GM19328 (cell line): ENCODE data around the gene TCEANC2.
"Not testable (repeated sequence)": the region's sequence is repeated elsewhere in the genome, so short reads cannot be mapped to it uniquely, and the experiment has no call there.

Experiments
- ATAC-seq: cut with Tn5 transposase; IDR thresholded peaks from one replicate; pipeline ENCODE4 v1.9.1; 2021; ENCODE audit warnings: mild to moderate bottlenecking, moderate library complexity; ENCODE audit not compliant: unreplicated experiment

Gene TCEANC2

DNA sequence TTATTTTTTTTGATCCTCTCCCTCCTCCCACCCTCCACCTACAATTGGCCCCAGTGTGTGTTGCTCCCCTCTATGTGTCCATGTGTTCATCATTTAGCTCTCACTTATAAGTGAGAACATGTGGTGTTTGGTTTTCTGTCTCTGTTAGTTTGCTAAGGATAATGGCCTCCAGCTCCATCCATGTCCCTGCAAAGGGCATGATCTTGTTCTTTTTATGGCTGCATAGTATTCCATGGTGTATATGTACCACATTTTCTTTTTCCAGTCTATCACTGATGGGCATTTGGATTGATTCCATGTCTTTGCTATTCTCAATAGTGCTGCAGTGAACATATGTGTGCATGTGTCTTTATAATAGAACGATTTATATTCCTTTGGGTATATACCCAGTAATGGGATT lies 28.6 kb upstream of the TCEANC2 start:
- ATAC-seq, result not testable (repeated sequence)

DNA sequence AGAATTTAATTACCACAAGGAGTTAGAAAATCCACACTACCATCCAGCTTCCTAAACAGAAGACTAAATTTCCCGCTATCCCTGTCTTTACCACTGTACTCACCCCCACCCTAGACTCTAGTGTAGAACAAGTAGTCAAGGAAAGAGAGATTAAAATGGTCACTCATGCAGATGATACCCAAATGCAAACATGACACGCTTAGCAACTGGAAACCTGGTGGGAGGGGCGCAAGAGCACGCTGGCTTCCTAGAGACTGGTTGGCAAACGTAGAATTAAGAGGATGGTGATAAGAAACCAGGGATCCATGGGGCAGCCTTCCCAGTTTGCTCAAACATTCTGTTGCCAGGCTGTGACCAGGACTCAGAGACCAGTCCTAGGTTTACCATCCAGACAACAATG lies 25.6 kb upstream of the TCEANC2 start:
- no peak for ATAC-seq

DNA sequence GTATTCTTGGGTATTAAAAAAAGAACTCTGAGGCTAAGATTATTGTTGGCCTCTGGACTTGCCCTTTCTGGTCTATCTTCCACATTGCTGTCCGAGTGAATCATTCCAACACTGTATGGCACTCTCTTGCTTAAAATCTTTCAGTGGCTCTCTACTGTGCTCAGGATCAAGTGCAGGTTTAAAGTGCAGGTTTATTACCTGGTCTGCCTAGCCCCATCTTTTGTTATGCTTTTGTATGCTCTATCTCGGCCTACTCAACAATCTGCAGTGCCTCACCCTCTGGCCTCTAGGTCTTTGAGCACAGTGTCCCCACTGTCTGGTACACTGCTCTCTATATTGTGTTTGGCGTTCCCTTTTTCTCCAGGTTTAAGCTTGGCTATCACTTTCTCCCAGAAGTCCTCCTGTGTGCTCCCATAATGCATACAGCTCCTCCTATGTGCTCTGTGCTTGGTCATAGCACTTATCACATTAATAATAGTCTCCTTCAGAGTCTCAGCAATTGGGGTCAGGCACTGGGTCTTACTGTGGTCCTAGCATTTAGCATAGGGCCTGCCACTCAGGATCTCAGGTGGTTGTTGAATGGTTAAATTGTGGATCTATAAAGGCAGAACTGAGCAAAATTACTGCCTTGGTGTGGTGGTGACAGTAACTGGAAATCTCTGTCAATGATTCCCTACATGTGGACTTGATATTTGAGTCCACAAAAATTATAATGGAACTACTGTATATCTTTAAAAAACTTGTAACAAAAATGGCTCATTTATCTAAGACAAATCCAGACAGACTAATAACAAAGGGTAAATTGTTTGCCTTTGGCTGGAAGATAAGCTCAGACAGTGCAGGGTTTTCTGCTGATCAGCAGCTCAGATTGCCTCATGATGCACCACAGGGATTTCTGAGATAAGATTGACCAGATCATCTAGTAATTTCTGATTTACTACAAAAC lies 24.8 kb upstream of the TCEANC2 start:
- ATAC-seq, result no peak

- ATAC-seq, result no peak
Observed at GRCh38 chr1:54037476-54037875, 15.9 kb upstream of the TCEANC2 start.

- no peak for ATAC-seq
Observed at GRCh38 chr1:54041806-54042205, 11.6 kb upstream of the TCEANC2 start.

DNA sequence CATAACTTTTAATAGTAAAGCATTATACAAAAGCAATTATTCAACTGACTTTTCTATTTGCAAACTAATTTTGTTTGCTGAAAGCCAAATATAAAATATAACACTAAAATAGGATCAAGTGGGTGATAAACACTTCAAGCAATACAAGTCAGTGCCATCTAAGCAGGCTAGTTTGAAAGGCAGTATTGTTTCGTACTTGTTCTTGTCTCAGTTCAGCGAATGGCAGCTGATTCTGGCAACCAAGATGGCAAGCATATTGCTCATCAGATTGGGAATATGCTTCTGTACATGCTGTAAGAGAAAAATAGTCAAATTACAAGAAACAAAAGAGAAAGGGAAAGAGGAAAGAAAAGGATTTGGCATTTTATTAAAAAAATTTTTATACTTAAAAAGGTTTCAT lies 7.9 kb upstream of the TCEANC2 start:
- no peak for ATAC-seq

DNA sequence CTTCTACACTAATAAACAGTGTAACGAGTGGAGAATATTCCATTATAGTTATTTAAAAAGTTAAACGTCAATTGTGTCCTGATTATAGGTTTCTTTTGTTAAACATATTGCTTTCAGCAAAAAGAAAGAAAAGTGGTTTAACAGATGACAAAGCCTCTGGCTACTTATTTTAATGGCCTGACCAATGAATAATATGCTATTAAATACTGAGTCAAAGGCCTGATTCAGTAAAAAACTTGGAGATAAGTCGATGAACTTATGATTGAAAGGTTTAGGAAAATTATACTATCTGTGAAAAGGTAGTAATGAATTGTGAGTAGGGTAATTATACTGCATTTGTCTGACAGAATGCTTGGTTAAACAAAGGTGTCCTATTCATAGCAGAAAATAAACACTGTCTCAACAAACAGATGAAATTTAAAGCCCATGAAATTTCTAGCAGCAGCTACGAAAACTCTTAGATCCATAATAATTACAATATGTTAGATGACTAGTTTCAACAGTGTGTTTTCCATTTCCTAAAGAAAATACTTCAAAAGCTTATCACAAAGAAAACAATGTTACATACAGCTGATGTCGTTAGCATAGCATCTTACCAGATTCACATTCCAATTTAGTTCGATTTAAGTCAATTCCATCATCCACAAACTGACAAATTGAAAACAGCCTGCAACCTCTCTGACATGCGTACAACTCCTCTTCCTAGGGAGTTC lies 6.6 kb upstream of the TCEANC2 start:
- no peak for ATAC-seq

DNA sequence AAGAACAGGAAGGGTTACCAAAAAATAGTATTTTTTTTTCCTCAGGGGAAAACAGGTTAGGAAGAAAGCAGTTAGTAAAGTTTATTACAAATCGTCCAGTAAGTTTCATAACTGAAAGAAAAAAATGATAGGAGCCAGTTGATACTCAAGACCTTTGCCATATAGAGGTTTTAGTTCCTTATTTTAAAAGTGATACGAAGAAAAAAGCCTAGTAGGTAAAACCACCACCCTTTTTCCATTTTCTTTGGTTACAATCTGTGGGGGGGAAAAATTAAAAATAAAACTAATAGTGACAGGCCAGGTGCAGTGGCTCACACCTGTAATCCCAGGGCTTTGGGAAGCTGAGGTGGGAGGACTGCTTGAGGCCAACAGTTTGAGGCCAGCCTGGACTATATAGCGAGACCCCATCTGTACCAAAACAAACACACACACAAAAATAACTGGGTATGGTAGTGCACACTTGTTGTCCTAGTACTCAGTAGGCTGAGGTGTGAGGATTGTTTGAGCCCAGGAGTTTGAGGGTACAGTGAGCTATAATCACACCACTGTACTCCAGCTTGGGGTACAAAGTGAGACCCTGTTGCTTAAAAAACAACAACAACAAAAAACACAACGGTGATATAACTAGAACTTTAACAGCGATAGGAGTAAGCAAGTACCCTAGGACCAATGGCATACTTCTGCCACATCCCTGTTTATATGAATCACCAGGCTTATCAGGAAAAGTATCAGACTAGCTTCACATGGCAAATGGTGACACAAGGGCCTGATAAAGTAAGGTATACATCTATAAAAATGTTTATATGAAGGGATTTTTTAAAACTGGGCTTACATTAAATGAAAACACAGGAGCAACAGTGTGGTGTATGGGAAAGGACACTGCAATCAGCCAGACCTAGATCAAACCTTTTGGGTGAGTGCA lies 5.8 kb upstream of the TCEANC2 start:
- ATAC-seq, result no peak

- not testable (repeated sequence) for ATAC-seq
Observed at GRCh38 chr1:54050435-54050834, 3.0 kb upstream of the TCEANC2 start.

DNA sequence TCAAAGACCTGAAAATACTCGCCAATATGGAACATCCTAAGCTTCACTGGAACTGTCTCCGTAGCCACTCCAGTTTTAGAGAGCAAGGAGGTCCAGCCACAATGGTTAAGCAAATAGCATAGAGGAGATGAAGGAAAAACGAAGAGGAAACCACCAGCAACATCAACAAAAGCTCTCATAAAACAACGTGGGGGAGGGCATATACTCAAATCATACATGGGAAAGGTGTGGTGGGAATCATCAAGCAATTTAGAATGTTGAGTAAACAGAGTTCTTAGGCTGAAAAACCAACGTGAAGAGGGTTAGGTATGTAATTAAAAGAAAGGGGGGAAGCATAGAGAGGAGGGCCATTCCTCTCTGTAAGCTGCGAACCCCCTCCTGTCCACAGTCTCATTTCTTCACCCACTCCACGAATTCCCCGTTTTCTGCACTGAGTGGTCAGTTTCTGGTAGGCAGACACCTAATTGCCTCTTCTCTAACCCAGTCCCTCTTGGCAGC lies 1.4 kb upstream of the TCEANC2 start:
- ATAC-seq, result no peak

GRCh38 chr1:54052431-54052933 lies 926 bp upstream of the TCEANC2 start:
- no peak for ATAC-seq

DNA sequence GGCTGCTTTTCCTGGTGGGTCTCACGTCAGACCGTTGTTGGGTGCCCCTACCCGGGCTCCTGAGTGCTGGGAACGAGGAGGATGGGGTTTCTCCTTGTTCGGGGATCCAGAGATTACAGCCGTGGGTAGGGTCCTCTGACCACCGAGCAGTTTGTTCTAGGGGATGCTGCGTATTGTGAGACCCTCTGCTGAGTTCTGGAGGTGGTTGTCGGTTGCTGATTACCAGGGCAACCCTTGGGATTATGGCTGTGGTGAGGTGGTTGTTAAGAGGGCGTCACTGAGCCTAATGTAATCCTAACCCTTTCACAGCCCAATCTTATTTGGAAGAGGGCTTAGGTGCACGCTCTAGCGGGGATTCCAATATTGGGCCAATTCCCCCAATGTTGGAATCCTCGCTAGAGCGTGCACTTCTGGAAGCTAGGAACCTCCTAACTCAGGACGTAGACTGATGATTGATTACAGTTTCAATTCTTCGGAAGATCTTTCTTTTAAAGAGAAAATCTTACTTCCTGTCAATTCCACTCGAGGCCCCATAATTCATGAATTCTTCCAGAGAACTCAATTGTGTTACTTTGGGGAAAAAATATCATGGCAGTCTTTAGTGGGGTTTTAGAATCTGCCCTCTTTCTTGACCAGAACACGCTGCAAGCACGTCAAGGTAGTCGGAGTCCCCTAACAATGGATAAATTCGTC lies 483 bp downstream of the TCEANC2 start:
- ATAC-seq, result no peak

GRCh38 chr1:54054438-54054749 lies 986 bp downstream of the TCEANC2 start:
- no peak for ATAC-seq

GRCh38 chr1:54064299-54064698 lies 10.9 kb downstream of the TCEANC2 start:
- no peak for ATAC-seq

DNA sequence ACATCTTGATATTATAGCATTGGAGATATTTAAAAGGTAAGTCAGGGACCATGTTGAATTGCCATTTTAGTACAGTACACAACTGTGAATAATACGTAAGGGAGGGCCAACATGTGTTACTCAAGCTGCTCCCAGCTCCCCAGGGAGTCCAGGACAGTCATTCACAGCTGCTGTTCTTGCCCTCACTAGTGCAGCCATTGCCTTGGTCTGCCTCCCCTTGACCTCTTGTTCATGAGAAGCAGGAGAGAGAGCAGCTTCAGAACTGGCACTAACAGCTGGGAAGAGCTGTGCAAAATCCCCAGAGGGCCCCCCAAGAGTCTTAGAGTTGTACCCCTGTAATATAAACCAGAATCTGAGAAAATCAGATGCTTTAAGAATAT lies 16.4 kb downstream of the TCEANC2 start:
- no peak for ATAC-seq

GRCh38 chr1:54070171-54070837 lies 16.9 kb downstream of the TCEANC2 start:
- ATAC-seq, result no peak

- no peak for ATAC-seq
Observed at GRCh38 chr1:54077359-54077758, 24.0 kb downstream of the TCEANC2 start.

DNA sequence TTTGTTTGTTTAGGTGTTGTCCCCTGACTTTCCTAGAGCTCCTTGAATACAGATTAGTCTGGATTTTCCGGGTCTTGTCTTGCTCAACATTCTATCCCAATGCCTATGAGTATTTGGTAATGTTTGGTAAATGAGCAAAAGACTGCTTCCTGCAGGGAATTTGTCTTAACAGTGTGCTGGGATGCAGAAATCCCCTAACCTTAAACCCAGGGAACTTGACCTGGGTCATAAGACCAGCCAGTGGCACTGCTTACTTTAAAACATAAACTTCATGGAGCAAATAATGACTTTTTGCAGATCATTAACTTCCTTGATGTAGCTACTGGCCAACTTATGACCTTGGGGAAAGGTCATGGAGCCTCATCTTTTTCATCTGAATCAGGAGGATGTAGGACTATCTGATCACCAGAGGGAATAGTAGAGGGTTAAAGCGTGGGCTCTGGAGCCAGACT lies 27.2 kb downstream of the TCEANC2 start:
- no peak for ATAC-seq
